ENCODE data around the gene STARD9. TPM values are rescaled to one million over a fixed set of nuclear protein-coding genes. Genes with fewer than 3 reads are reported as not detected.
A peak's percentile ranks its signal among the peaks of the same experiment; 100 is the strongest.
"Not testable (repeated sequence)": the region's sequence is repeated elsewhere in the genome, so short reads cannot be mapped to it uniquely, and the experiment has no call there.

The STARD9 gene
- 7.2 and 8.8 TPM in 2 replicates for total RNA-seq

- Mint-ChIP-seq H3K36me3 (ENCODE audit: low read depth) (peaks cover 8% of the 10 kb centered on the region), H3K4me1 (peaks cover 26% of the 10 kb centered on the region), H3K27ac (peak within 1 kb of the TSS; percentile 82), H3K9me3 (no peaks in the 10 kb centered on the region), H3K4me3 (peak within 1 kb of the TSS; percentile 93), H3K27me3 (peaks cover 25% of the 10 kb centered on the region)
- DNase-seq = peak; percentile 99
- intact Hi-C loops (cut with micrococcal nuclease) = loop anchor here (1.0 to 10.0 kb wide), 4 partner anchors 27 to 349 kb away; partner anchors contain the start of genes HAUS2, LRRC57 and TTBK2
Observed at GRCh38 chr15:42575188-42576039, at the start of gene STARD9. STARD9 (plus strand) TSS chr15:42575606; CDS start chr15:42575716, 110 bp downstream.

- H3K27ac Mint-ChIP-seq = no peak overlapping the region
- H3K27me3 Mint-ChIP-seq = no peaks in the 10 kb centered on the region
- no peaks in the 10 kb centered on the region for H3K9me3 Mint-ChIP-seq
- H3K4me3 Mint-ChIP-seq = no peak overlapping the region
- intact Hi-C loops (cut with micrococcal nuclease) = no loop called here
- H3K4me1 Mint-ChIP-seq = no peaks in the 10 kb centered on the region
- H3K36me3 Mint-ChIP-seq (ENCODE audit: low read depth) = peaks cover 29% of the 10 kb centered on the region
- no peak for DNase-seq
Observed at GRCh38 chr15:42528970-42529369, 46.4 kb upstream of the STARD9 start.

- Mint-ChIP-seq H3K4me3 (no peak overlapping the region), H3K27ac (no peak overlapping the region), H3K9me3 (no peaks in the 10 kb centered on the region), H3K4me1 (peaks cover 2% of the 10 kb centered on the region), H3K36me3 (ENCODE audit: low read depth) (peaks cover 44% of the 10 kb centered on the region), H3K27me3 (no peaks in the 10 kb centered on the region)
- no peak for DNase-seq
- intact Hi-C loops (cut with micrococcal nuclease) = no loop called here
Observed at GRCh38 chr15:42533246-42533645, 42.2 kb upstream of the STARD9 start.

GRCh38 chr15:42544853-42545629 is 30.4 kb upstream of the STARD9 start:
- Mint-ChIP-seq H3K27me3 (no peaks in the 10 kb centered on the region), H3K36me3 (ENCODE audit: low read depth) (peaks cover 36% of the 10 kb centered on the region), H3K9me3 (no peaks in the 10 kb centered on the region), H3K4me1 (peaks cover 32% of the 10 kb centered on the region), H3K4me3 (peak overlapping the region; percentile 25), H3K27ac (peak overlapping the region; percentile 39)
- intact Hi-C loops (cut with micrococcal nuclease) = loop anchor here (5.0 kb wide), 1 partner anchor 573 kb away; the partner anchor contains the start of gene EHD4
- DNase-seq = no peak

- peak overlapping the region; percentile 96 for H3K4me3 Mint-ChIP-seq
- intact Hi-C loops (cut with micrococcal nuclease) = loop anchor here (1.0 to 5.0 kb wide), 3 partner anchors 27 to 576 kb away; partner anchors contain the start of genes EHD4 and STARD9
- H3K4me1 Mint-ChIP-seq = peaks cover 44% of the 10 kb centered on the region
- no peaks in the 10 kb centered on the region for H3K9me3 Mint-ChIP-seq
- H3K27me3 Mint-ChIP-seq = no peaks in the 10 kb centered on the region
- peak overlapping the region; percentile 95 for H3K27ac Mint-ChIP-seq
- H3K36me3 Mint-ChIP-seq (ENCODE audit: low read depth) = peaks cover 28% of the 10 kb centered on the region
- DNase-seq = no peak
Observed at GRCh38 chr15:42547918-42548248, 27.5 kb upstream of the STARD9 start.

GRCh38 chr15:42548249-42549031 is 27.0 kb upstream of the STARD9 start, which contains the start of the genes HAUS2 and LRRC57:
HAUS2 (plus strand) TSS chr15:42548838; CDS start chr15:42548873, 35 bp downstream.
LRRC57 (minus strand) TSS chr15:42548793; CDS start chr15:42548434, 359 bp downstream.
- intact Hi-C loops (cut with micrococcal nuclease) = loop anchor here (1.0 to 5.0 kb wide), 4 partner anchors 27 to 576 kb away; partner anchors contain the start of genes EHD4, STARD9 and ZNF106
- no peaks in the 10 kb centered on the region for H3K27me3 Mint-ChIP-seq
- peak; percentile 97 for DNase-seq
- H3K4me1 Mint-ChIP-seq = peaks cover 45% of the 10 kb centered on the region
- H3K27ac Mint-ChIP-seq = peak within 1 kb of the TSS; percentile 95
- H3K4me3 Mint-ChIP-seq = peak within 1 kb of the TSS; percentile 96
- no peaks in the 10 kb centered on the region for H3K9me3 Mint-ChIP-seq
- H3K36me3 Mint-ChIP-seq (ENCODE audit: low read depth) = peaks cover 28% of the 10 kb centered on the region

- no peak for DNase-seq
- Mint-ChIP-seq H3K4me3 (peak overlapping the region; percentile 96), H3K36me3 (ENCODE audit: low read depth) (peaks cover 23% of the 10 kb centered on the region), H3K27ac (peak overlapping the region; percentile 95), H3K4me1 (peaks cover 50% of the 10 kb centered on the region), H3K27me3 (no peaks in the 10 kb centered on the region), H3K9me3 (no peaks in the 10 kb centered on the region)
- intact Hi-C loops (cut with micrococcal nuclease) = loop anchor here (1.0 to 5.0 kb wide), 2 partner anchors 58 to 577 kb away; partner anchors contain the start of genes EHD4 and ZNF106
Observed at GRCh38 chr15:42549032-42549491, 26.3 kb upstream of the STARD9 start.

- Mint-ChIP-seq H3K27me3 (no peaks in the 10 kb centered on the region), H3K36me3 (ENCODE audit: low read depth) (peaks cover 25% of the 10 kb centered on the region), H3K4me1 (peaks cover 50% of the 10 kb centered on the region), H3K4me3 (peak overlapping the region; percentile 96), H3K27ac (peak overlapping the region; percentile 13), H3K9me3 (no peaks in the 10 kb centered on the region)
- intact Hi-C loops (cut with micrococcal nuclease) = loop anchor here (1.0 to 5.0 kb wide), 2 partner anchors 59 to 578 kb away; partner anchors contain the start of genes EHD4 and ZNF106
- DNase-seq = no peak
Observed at GRCh38 chr15:42549741-42550392, 25.5 kb upstream of the STARD9 start.

GRCh38 chr15:42553554-42553953 is 21.9 kb upstream of the STARD9 start:
- Mint-ChIP-seq H3K27me3 (no peaks in the 10 kb centered on the region), H3K36me3 (ENCODE audit: low read depth) (peaks cover 18% of the 10 kb centered on the region), H3K9me3 (no peaks in the 10 kb centered on the region), H3K4me3 (no peak overlapping the region), H3K4me1 (peaks cover 26% of the 10 kb centered on the region), H3K27ac (no peak overlapping the region)
- DNase-seq = no peak
- intact Hi-C loops (cut with micrococcal nuclease) = no loop called here

- intact Hi-C loops (cut with micrococcal nuclease); DNase-seq; H3K27me3 Mint-ChIP-seq; H3K27ac Mint-ChIP-seq; H3K9me3 Mint-ChIP-seq; H3K4me3 Mint-ChIP-seq: not testable (repeated sequence)
- H3K36me3 Mint-ChIP-seq (ENCODE audit: low read depth) = peaks cover 32% of the 10 kb centered on the region
- peaks cover 13% of the 10 kb centered on the region for H3K4me1 Mint-ChIP-seq
Observed at GRCh38 chr15:42556550-42557207, 18.7 kb upstream of the STARD9 start.

- H3K4me3 Mint-ChIP-seq = no peak overlapping the region
Observed at GRCh38 chr15:42558739-42559138, 16.7 kb upstream of the STARD9 start.

GRCh38 chr15:42576040-42576594 is 711 bp downstream of the STARD9 start:
- H3K4me1 Mint-ChIP-seq = peaks cover 31% of the 10 kb centered on the region
- no peak for DNase-seq
- peak overlapping the region; percentile 93 for H3K4me3 Mint-ChIP-seq
- intact Hi-C loops (cut with micrococcal nuclease) = loop anchor here (1.0 to 10.0 kb wide), 2 partner anchors 74 to 349 kb away; partner anchors contain the start of gene TTBK2
- H3K27ac Mint-ChIP-seq = peak overlapping the region; percentile 82
- H3K27me3 Mint-ChIP-seq = peaks cover 29% of the 10 kb centered on the region
- H3K9me3 Mint-ChIP-seq = no peaks in the 10 kb centered on the region
- H3K36me3 Mint-ChIP-seq (ENCODE audit: low read depth) = peaks cover 8% of the 10 kb centered on the region

More at GRCh38 chr15:42558739-42559138, 16.7 kb upstream of the STARD9 start:
- no peak overlapping the region for H3K27ac Mint-ChIP-seq
- peaks cover 5% of the 10 kb centered on the region for H3K4me1 Mint-ChIP-seq
- H3K27me3 Mint-ChIP-seq = no peaks in the 10 kb centered on the region
- intact Hi-C loops (cut with micrococcal nuclease) = no loop called here
- no peaks in the 10 kb centered on the region for H3K9me3 Mint-ChIP-seq
- DNase-seq = no peak
- peaks cover 36% of the 10 kb centered on the region for H3K36me3 Mint-ChIP-seq (ENCODE audit: low read depth)

All from activated CD4-positive, alpha-beta T cell treated with anti-CD3 and anti-CD28 coated beads, Interleukin-2, amount 10 ng/mL, durations not matched to agents 24 days and 14 days (primary cell).